GM19240 (cell line): ENCODE measurements around the gene MIPOL1.
"Not testable (repeated sequence)": the region's sequence is repeated elsewhere in the genome, so short reads cannot be mapped to it uniquely, and the experiment has no call there.

Experiments
- DNase-seq: peaks from one replicate; pipeline ENCODE4 v3.0.0; 2011; ENCODE audit warnings: low spot score; ENCODE audit not compliant: insufficient read length

The MIPOL1 gene

DNA sequence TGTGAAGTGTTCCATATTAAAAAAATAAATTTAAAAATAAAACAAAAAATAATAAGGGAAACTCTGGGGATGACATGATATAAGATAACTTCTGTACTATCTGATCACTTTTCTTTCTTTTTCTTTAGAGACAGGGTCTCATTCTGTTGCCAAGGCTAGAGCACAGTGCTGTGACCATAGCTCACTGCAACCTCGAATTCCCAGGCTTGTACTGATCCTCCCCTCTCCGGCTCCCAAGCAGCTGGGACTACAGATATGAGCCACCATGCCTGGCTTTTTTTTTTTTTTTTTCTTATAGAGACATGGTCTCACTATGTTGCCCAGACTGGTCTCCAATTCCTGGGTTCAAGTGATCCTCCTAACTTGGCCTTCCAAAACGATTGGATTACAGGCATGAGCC is 10.4 kb upstream of the MIPOL1 start:
- no peak for DNase-seq

DNA sequence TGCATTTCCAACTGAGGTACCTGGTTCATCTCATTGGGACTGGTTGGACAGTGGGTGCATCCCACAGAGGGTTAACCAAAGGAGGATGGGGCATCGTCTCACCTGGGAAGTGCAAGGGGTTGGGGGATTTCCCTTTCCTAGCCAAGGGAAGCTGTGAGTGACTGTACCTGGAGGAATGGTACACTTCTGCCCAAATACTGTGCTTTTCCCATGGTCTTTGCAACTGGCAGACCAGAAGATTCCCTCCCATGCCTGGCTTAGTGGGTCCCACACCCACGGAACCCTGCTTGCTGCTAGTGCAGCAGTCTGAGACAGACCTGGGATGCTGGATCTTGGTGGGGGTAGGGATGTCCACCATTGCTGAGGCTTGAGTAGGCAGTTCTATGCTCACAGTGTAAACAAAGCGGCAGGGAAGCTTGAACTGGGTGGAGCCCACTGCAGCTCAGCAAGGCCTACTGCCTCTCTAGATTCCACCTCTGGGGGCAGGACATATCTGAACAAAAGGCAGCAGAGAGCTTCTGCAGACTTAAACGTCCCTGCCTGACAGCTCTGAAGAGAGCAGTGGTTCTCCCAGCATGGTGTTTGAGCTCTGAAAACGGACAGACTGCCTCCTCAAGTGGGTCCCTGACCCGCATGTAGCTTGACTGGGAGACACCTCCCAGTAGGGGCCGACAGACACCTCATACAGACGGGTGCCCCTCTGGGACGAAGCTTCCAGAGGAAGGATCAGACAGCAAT is 9.7 kb upstream of the MIPOL1 start:
- DNase-seq = not testable (repeated sequence)

DNA sequence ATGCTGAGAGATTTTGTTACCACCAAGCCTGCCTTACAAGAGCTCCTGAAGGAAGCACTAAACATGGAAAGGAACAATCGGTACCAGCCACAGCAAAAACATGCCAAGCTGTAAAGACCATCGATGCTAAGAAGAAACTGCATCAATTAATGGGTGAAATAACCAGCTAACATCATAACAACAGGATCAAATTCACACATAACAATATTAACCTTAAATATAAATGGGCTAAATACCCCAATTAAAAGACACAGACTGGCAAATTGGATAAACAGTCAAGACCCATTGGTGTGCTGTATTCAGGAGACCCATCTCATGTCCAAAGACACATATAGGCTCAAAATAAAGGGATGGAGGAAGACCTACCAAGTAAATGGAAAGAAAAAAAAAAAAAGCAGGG is 8.0 kb upstream of the MIPOL1 start:
- not testable (repeated sequence) for DNase-seq

DNA sequence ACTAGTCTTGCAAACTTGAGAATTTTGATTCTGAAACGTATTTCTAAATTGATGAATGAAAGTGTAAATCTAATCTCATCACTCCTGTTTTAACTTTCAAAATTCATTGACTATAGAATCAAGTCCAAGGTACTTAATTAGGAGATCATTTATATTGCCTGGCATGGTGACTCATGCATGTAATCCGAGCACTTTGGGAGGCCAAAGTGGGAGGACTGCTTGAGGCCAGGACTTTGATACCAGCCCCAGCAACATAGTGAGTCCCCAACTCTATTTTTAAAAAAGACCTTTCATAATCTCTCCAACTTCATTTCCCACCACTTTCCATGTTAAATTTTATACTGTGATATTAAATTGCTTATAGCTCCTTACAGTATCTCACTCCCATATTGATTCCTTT is 3.0 kb upstream of the MIPOL1 start:
- DNase-seq = no peak

DNA sequence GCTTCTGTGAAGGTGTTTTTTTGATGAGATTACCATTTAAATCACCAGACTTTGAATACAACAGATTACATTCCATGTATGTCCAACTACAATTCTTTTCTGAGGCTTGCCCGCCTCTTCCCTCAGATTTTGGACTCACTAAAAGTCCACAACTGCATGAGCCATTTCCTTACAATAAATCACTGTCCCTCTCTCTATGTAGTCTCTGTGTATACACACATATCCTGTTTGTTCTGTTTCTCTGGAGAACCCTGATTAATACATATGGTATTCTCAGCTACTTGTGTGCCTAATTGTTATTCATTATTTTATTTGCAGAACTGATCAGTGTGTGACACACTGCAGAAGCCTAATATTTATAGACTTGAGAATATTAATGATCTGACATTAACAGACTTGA is 2.4 kb upstream of the MIPOL1 start:
- no peak for DNase-seq

DNA sequence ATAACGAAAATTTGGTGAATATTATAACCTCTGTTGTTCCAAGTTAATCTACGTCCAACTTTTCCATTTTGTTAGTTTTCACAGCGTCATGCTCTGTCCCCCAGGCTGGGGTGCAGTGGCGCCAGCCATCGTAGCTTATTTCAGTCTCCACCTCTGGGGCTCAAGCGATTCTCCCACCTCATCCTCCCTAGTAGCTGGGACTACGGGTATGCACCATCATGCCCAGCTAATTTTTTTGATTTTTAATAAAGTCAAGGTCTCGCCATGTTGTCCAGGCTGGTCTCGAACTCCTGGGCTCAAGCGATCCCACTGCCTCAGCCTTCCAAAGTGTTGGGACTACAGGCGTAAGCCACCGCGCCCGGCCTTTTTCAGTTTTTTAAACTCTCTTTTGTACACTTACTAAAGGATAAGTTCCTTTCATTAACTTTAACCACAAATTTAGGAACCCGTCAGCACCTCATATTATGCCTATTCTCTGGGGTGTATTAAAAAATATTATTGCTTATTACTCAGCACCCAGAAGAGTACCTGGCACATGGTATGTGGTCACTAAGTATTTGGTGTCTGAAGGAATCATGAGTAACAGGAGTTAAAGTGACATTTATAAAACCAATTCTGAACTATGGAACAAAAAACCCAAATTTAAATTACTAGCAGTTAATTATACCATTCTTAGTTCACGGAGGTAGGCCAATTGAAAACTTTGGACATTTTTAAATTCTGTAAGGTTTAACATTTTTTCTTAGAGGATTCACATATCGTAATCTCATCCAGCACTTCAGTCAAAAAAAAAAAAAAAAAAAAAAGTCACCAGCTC is 925 bp upstream of the MIPOL1 start:
- no peak for DNase-seq

DNA sequence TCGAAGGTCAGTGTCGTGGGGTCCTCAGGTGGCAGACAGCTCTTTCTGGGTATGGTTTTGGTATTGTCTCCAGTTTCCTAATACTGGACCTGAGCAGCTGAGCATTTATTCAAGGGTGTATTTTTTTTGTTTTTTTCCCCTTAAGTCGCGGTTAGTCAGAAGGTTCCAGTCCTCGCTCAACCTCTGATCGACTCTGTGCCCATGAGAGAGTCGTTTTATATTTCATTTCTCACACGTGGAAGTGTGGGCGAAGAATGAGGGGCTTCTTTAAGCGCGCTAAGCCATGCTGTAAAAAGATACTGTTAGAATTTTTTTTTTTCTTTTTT is 499 bp downstream of the MIPOL1 start:
- no peak for DNase-seq

DNA sequence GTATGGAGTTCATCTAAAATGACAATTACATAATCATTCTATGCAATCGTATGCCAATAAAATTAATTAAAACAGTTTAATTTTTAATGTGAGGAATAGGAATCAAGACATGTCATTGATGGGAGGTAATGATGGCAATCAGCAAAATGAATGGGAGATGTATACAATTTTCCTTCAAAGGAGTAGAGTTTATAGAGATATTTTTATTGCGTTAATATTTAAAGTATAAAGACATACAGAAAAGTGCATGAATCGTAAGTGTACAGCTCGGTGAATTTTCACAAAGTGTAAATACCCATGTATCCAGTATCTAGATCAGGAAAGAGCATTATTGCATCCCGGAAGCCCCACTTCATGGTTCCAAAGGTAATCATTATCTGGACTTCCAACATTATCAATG is 1.2 kb downstream of the MIPOL1 start:
- DNase-seq = no peak

DNA sequence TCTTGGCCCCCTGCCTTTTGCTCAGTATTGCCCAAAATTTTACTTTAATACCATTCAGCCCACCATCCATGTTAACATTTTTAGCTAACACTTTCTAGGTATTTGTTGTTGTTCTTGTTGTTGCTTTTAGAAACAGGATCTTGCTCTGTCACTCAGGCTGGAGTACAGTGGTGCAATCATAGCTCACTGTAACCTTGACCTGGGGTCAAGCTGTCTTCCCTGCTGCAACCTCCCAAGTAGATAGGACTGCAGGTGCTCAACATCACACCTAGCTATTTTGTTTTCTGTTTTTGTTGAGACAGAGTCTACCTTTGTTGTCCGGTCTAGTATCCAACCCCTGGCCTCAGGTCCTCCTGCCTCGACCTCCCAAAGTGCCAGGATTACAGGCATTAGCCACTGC is 4.0 kb downstream of the MIPOL1 start:
- DNase-seq = no peak

DNA sequence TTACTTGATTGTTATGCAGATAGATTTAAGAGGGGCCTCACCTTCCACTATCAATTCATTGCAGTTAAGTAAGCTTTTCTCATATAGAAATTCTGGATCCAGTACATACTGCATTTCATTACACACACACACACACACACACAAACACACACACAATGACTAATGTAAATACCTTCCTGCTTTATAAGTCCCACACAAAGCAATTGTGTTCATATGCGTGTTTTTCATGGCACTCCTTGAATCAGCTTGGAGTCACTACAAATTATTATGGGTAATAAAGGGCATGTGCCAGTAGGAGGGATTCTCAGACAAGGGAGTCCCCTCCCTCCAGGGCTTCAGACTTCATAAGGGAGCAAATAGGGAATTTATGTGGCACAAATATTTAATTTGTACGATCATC is 4.5 kb downstream of the MIPOL1 start:
- no peak for DNase-seq

DNA sequence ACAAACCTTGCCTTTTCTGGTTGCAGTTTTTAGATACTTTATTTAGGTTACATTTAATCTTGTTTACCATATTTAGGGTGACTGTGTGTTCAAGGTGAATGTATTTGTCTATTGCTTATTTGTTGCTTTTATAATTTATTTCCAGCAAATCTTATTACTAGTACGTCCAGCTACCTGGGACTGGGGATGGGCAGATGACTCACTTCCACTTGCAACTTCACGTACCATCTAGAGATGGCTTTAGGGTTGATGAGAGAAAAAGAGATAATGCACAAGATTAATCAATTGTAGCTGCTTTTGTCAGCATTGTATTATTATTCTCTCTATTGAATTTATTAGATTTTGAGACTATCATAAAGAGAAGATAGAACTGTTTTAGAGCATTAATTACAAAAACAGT is 5.1 kb downstream of the MIPOL1 start:
- DNase-seq = no peak

DNA sequence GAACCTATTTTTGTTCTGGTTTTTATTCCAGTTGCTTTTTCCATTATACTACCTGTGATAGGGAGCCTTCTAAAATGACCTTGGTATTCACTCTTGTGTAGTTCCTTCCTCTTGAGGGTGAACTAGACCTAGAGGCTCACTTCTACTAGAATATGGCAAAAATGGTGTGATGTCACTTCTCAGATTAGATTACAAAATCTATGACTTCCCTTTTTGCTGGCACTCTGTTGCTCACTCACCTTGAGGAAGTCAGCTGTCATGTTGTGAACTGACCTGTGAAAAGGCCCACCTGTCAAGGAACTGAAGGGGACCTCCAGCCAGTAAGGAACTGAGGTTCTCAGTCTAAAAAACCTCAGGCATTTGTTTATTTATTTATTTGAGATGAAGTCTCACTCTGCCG is 5.7 kb downstream of the MIPOL1 start:
- DNase-seq = no peak

DNA sequence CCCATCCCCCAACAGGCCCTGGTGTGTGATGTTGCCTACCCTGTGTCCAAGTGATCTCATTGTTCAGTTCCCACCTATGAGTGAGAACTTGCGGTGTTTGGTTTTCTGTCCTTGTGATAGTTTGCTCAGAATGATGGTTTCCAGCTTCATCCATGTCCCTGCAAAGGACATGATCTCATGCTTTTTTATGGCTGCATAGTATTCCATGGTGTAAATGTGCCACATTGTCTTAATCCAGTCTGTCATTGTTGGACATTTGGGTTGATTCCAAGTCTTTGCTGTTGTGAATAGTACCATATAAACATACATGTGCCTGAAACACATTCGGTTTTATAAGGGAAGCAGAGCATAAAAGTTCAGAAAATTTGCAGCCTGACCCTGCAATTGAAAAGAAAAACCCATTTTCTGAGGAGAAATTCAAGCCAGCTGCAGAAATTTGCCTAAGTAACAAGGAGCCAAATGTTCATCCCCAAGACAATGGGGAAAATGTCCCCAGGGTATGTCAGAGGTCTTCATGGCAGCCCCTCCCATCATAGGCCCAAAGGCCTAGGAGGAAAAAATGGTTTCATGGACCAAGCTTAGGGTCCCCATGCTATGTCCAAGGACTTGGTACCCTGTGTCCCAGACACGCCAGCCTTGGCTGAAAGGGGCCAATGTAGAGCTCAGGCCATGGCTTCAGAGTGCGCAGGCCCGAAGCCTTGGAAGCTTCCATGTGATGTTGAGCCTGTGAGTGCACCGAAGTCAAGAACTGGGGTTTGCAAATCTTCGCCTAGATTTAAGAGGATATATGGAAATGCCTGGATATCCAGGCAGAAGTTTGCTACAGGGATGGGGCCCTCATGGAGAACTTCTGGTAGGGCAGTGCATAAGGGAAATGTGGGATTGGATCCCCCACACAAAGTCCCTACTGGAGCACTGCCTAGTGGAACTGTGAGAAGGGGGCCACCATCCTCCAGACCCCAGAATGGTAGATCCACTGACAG is 8.2 kb downstream of the MIPOL1 start:
- DNase-seq = not testable (repeated sequence)

DNA sequence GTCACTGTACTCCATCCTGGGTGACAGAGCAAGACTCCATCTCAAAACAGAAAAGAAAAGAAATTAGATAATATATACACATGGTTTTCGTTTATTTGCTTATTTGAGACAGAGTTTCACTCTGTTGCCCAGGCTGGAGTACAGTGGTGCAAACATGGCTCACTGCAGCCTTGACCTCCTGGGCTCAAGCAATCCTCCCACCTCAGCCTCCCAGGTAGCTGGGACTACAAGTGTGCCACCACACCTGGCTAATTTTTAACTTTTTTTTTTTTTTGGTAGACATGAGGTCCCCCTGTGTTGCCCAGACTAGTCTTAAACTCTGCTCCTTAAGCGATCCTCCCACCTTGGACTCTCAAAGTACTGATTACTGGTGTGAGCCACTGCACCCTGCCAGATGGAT is 11.9 kb downstream of the MIPOL1 start:
- DNase-seq = not testable (repeated sequence)

DNA sequence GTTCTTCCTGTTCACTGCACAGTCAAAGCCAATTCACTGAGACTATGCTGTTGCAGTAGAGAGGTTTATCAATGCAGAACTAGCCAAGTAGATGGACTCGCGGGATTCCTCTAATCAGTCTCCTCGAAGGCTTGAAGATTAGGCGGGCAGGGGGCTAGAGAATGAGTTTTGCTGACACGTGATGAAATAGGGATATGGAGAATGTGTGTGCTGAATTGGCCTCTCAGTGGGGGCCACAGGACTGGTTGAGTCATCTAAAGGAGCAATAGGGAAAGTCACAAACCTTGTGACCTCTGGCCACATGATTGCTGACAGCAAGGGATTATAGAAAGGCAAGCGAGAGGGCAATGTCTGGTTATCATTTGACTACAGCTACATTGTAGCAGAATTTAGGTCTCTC is 12.7 kb downstream of the MIPOL1 start:
- no peak for DNase-seq

DNA sequence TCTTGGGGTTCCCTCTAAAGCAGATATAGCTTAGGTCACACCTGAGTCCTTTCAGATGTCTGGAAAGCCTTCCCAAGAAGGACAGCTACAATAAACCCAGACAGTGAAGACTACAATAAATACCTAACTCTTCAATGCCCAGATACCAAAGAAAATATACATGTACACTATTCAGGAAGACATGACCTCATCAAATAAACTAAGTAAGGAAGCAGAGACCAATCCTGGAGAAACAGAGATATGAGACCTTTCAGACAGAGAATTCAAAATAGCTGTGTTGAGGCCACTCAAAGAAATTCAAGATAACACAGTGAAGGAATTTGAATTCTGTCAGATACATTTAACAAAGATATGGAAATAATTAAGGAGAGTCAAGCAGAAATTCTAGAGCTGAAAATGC is 15.3 kb downstream of the MIPOL1 start:
- DNase-seq = no peak

DNA sequence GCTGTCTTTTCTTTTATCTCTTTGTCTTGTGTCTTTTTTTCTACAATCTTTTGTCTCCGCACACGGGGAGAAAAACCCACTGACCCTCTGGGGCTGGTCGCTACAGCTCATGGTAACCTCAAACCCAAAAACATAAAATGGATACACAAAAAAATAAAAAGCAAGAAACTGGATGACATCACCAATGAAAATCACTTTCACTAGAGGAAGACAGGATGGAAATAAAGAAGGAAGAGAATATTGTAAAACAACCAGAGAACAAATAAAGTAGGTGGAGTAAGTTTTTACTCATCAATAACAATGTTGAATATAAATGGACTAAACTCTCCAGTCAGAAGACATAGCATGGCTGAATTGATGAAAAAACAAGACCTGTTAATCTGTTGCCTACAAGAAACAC is 17.6 kb downstream of the MIPOL1 start:
- no peak for DNase-seq

DNA sequence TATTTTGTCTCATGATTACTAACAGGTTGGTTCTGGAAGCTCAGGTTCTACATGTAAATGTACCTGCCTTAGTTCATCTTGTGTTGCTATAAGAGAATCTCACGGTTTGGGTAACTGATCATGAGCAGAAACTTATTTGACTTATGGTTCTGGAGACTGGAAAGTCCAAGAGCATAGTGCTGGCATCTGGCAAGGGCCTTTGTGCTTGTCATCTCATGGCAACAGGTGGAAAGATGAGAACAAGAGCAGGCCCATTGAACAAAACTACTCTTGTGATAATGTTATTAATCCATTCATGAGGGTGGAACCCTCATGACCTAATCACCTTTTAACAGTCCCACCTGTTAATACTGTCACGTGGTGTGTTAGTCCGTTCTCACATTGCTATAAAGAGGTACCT is 23.3 kb downstream of the MIPOL1 start:
- DNase-seq = no peak

DNA sequence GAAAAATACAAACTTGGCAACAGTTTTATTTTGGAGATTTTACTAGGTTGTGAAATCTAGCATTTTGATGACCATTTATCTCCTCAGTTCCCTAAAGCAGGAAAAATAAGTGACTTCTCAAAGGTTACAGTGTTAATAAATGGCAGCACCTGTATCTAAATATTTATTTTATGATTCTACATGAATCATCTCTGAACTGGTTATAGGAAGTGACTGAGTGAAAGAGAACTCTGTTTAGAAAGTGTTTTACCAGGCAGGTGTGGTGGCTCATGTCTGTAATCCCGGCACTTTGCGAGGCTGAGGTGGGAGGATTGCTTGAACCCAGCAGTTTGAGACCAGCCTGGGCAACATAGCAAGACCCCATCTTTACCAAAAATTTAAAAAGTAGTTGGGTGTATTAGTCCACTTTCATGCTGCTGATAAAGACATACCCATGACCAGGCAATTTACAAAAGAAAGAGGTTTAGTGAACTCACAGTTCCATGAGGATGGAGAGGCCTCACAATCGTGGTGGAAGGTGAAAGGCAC is 26.3 kb downstream of the MIPOL1 start:
- no peak for DNase-seq

DNA sequence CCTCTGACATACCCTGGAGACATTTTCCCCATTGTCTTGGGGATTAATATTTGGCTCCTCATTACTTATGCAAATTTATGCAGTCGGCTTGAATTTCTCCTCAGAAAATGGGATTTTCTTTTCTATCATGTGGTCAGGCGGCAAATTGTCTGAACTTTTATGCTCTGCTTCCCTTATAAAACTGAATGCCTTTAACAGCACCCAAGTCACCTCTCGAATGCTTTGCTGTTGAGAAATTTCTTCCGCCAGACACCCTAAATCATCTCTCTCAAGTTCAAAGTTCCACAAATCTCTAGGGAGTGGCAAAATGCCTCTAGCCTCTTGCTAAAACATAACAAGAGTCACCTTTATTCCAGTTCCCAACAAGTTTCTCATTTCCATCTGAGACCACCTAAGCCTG is 27.9 kb downstream of the MIPOL1 start:
- not testable (repeated sequence) for DNase-seq

DNA sequence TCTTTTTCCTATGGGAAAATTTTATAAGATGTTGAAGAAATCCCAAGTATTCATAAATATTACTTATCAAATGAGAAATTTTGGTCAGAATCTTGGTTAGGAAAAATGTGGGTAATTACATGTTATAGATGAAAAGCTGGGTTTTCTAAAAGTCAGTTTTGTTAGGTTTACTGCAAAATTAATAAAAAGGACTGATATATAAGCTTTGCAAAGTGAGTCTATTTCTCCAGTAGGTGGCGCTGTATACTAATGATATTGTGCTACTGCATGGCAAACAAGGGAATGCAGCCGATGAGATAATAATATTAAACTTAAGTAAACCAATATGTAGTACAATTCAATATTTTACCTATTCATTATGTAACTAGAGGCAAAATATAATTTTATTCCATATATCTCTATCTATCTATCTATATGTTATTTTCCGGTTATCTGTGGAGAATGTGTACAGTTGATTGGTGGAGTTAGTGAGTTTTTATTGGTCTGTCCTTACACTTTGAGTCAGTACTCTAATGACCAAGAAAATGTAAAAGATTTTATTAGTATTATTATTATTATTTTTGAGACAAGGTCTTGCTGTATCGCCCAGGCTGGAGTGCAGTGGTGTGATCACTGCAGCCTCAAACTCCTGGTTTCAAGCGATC is 32.9 kb downstream of the MIPOL1 start:
- no peak for DNase-seq
